Chondrocyte (in vitro differentiated cells): ENCODE measurements around the gene SPANXN2. TPM values are rescaled to one million over a fixed set of nuclear protein-coding genes. Genes with fewer than 3 reads are reported as not detected.
"Not testable (repeated sequence)": the region's sequence is repeated elsewhere in the genome, so short reads cannot be mapped to it uniquely, and the experiment has no call there.

ENCODE experiments used
- DNase-seq: peaks from one replicate; pipeline ENCODE4 v3.0.0; 2021; ENCODE audit warnings: mixed read lengths, low spot score
- H3K27ac Mint-ChIP-seq: one replicate; pipeline ENCODE4 v1.8.0; 2021; ENCODE audit warnings: mild to moderate bottlenecking, moderate library complexity, mixed read lengths; ENCODE audit not compliant: unreplicated experiment
- H3K27me3 Mint-ChIP-seq: 2 replicates; pipeline ENCODE4 v1.8.0; 2021; ENCODE audit warnings: low read depth, mixed read lengths
- H3K36me3 Mint-ChIP-seq: 2 replicates; pipeline ENCODE4 v1.8.0; 2021; ENCODE audit warnings: low read depth, mixed read lengths
- H3K4me1 Mint-ChIP-seq: 2 replicates; pipeline ENCODE4 v1.8.0; 2021; ENCODE audit warnings: low read depth, mild to moderate bottlenecking, mixed read lengths
- H3K4me3 Mint-ChIP-seq: one replicate; pipeline ENCODE4 v1.8.0; 2021; ENCODE audit warnings: mild to moderate bottlenecking, moderate library complexity, mixed read lengths; ENCODE audit not compliant: unreplicated experiment
- H3K9me3 Mint-ChIP-seq: 2 replicates; pipeline ENCODE4 v1.8.0; 2021; ENCODE audit warnings: low read depth, mixed read lengths
- long read RNA-seq: library from polyadenylated mRNA; stranded (forward); transcript quantifications from one replicate; pipeline ENCODE4 v2.0.0, GENCODE V29; 2021
- total RNA-seq: library from RNA; stranded (reverse); gene quantifications from 3 replicates; pipeline ENCODE4 v1.2.1, GENCODE V29; 2021
- TF ChIP-seq, protein P1 (sequence below): fragments of 200-600 bp; sonication (generic); IDR thresholded peaks from 2 replicates; pipeline ENCODE4 v1.5.0; 2021; ENCODE audit warnings: antibody characterized with exemption, mild to moderate bottlenecking, moderate library complexity

Gene SPANXN2
- total RNA-seq = not detected in 3 replicates
- long read RNA-seq = 0 reads

GRCh38 chrX:143720652-143721051 lies at the start of gene SPANXN2:
TSS of gene SPANXN2 (minus strand) at chrX:143720752. CDS start at chrX:143720668, 84 bp downstream.
- not testable (repeated sequence) for H3K4me1 Mint-ChIP-seq, H3K27ac Mint-ChIP-seq, H3K4me3 Mint-ChIP-seq, H3K36me3 Mint-ChIP-seq, DNase-seq, H3K27me3 Mint-ChIP-seq
- H3K9me3 Mint-ChIP-seq = peaks cover 56% of the 10 kb centered on the region

- H3K27me3 Mint-ChIP-seq = no peaks in the 10 kb centered on the region
- TF ChIP-seq, protein P1, sequence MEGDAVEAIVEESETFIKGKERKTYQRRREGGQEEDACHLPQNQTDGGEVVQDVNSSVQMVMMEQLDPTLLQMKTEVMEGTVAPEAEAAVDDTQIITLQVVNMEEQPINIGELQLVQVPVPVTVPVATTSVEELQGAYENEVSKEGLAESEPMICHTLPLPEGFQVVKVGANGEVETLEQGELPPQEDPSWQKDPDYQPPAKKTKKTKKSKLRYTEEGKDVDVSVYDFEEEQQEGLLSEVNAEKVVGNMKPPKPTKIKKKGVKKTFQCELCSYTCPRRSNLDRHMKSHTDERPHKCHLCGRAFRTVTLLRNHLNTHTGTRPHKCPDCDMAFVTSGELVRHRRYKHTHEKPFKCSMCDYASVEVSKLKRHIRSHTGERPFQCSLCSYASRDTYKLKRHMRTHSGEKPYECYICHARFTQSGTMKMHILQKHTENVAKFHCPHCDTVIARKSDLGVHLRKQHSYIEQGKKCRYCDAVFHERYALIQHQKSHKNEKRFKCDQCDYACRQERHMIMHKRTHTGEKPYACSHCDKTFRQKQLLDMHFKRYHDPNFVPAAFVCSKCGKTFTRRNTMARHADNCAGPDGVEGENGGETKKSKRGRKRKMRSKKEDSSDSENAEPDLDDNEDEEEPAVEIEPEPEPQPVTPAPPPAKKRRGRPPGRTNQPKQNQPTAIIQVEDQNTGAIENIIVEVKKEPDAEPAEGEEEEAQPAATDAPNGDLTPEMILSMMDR = no peak
These were observed 48.4 kb upstream of the SPANXN2 start for GRCh38 chrX:143768976-143769375.

DNA sequence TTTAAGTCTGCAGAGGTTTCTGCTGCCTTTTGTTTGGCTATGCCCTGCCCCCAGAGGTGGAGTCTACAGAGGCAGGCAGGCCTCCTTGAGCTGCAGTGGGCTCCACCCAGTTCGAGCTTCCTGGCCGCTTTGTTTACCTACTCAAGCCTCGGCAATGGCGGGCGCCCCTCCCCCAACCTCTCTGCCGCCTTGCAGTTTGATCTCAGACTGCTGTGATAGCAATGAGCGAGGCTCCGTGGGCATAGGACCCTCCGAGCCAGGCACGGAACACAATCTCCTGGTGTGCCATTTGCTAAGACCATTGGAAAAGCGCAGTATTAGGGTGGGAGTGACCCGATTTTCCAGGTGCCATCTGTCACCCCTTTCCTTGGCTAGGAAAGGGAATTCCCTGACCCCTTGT lies 47.2 kb upstream of the SPANXN2 start:
- H3K27me3 Mint-ChIP-seq, H3K4me3 Mint-ChIP-seq, H3K36me3 Mint-ChIP-seq, H3K4me1 Mint-ChIP-seq, H3K27ac Mint-ChIP-seq: not testable (repeated sequence)
- peak; percentile 67 for DNase-seq
- H3K9me3 Mint-ChIP-seq = peaks cover 38% of the 10 kb centered on the region

More at GRCh38 chrX:143768976-143769375, 48.4 kb upstream of the SPANXN2 start:
- no peak for DNase-seq
- no peak overlapping the region for H3K4me3 Mint-ChIP-seq
- H3K9me3 Mint-ChIP-seq = peaks cover 38% of the 10 kb centered on the region
- no peaks in the 10 kb centered on the region for H3K4me1 Mint-ChIP-seq
- H3K27ac Mint-ChIP-seq = no peak overlapping the region
- H3K36me3 Mint-ChIP-seq = no peaks in the 10 kb centered on the region

- no peaks in the 10 kb centered on the region for H3K4me1 Mint-ChIP-seq
- no peak overlapping the region for H3K4me3 Mint-ChIP-seq
- peaks cover 27% of the 10 kb centered on the region for H3K9me3 Mint-ChIP-seq
- H3K27ac Mint-ChIP-seq = no peak overlapping the region
- TF ChIP-seq, protein P1 = no peak
- DNase-seq = peak; percentile 56
- no peaks in the 10 kb centered on the region for H3K27me3 Mint-ChIP-seq
- H3K36me3 Mint-ChIP-seq = no peaks in the 10 kb centered on the region
These were observed 37.3 kb upstream of the SPANXN2 start for GRCh38 chrX:143757887-143758286.

DNA sequence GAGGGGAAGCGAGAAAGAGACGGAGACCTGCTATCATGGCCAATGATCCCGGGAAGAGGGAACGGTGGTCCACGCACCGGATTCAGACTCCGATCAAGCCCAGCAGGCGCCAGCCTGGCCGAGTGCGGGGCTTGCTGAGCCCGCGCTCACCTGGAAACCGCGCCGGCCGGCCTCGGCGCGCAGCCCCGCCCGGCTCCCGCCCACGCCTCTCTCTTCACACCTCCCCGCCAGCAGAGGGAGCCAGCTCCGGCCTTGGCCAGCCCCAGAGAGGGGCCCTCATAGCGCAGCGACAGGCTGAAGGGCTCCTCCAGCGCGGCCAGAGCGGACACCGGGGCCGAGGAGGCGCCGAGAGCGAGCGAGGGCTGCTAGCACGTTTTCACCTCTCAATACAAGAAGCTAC lies 36.8 kb upstream of the SPANXN2 start:
- Mint-ChIP-seq H3K4me1 (no peaks in the 10 kb centered on the region), H3K36me3 (no peaks in the 10 kb centered on the region), H3K27me3 (no peaks in the 10 kb centered on the region), H3K4me3 (no peak overlapping the region), H3K9me3 (peaks cover 28% of the 10 kb centered on the region), H3K27ac (no peak overlapping the region)
- TF ChIP-seq, protein P1 = no peak
- DNase-seq = peak; percentile 71

GRCh38 chrX:143754183-143754582 lies 33.6 kb upstream of the SPANXN2 start:
- TF ChIP-seq, protein P1 = no peak
- no peaks in the 10 kb centered on the region for H3K27me3 Mint-ChIP-seq
- H3K4me1 Mint-ChIP-seq = no peaks in the 10 kb centered on the region
- H3K4me3 Mint-ChIP-seq = no peak overlapping the region
- H3K27ac Mint-ChIP-seq = no peak overlapping the region
- no peak for DNase-seq
- H3K36me3 Mint-ChIP-seq = no peaks in the 10 kb centered on the region
- H3K9me3 Mint-ChIP-seq = peaks cover 21% of the 10 kb centered on the region
